ENCODE measurements around the gene NAALADL2. TPM values are rescaled to one million over a fixed set of nuclear protein-coding genes. Genes with fewer than 3 reads are reported as not detected.

Gene NAALADL2
- total and polyA plus RNA-seq, 2 of the 8 experiments (the other 6 are each of a cell fraction or from before 2014, with no cell fraction given), result 0.12 to 0.22 TPM

DNA sequence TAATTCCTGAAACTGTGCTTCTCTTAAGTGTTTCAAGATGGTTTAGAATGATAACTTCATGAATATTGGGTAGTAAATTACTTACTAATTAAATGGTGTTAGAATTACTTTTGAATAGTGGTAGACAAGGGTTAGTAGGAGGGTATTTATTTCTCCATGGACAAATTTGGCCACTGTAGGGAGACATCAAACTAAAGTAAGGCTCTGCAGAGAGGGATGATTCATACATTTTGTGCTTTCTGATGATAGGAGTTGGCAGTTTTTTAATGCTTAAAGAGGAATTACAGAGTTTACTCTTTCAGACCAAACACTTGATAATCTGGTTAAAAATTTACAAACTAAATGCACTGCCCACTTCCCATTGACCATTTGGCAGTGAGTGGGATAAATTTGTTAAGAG is 127.6 kb downstream of the NAALADL2 start:
- no peak overlapping the region for H2BK20ac ChIP-seq (ENCODE audit: low read length)
- no peaks in the 10 kb centered on the region for H3K79me1 ChIP-seq (ENCODE audit: low read depth, low read length)
- H2BK5ac ChIP-seq (ENCODE audit: low read depth, low read length), result no peak overlapping the region
- no peak overlapping the region for H3K4me2 ChIP-seq (ENCODE audit: insufficient read depth in 1 of 2, low read depth in 2 of 2, low read length in 2 of 2)
- H3K14ac ChIP-seq (ENCODE audit: insufficient read length), result no peak overlapping the region
- no peaks in the 10 kb centered on the region for H3K79me2 ChIP-seq (ENCODE audit: control insufficient read depth in 1 of 2, insufficient read depth in 2 of 2, low read length in 2 of 2)
- H3K36me3 ChIP-seq (ENCODE audit: control insufficient read depth in 2 of 4, insufficient read depth in 4 of 4, low read length in 3 of 4), result no peaks in the 10 kb centered on the region
- no peak overlapping the region for H2AK5ac ChIP-seq (ENCODE audit: low read depth, low read length)
- CTCF ChIA-PET (ENCODE audit: partially characterized antibody), result no interaction called here
- H3K27me3 ChIP-seq (replicated peaks in 1 of 4; ENCODE audit: control insufficient read depth in 3 of 4, extremely low read depth in 1 of 4, insufficient read depth in 3 of 4, low read length in 3 of 4), result no peaks in the 10 kb centered on the region
- no peaks in the 10 kb centered on the region for H4K20me1 ChIP-seq (replicated peaks in 1 of 2; ENCODE audit: control insufficient read depth in 1 of 2, insufficient read depth in 2 of 2, low read length in 2 of 2)
- no peak overlapping the region for H3K18ac ChIP-seq (ENCODE audit: extremely low read depth, low read length)
- no peaks in the 10 kb centered on the region for H3K9me3 ChIP-seq (ENCODE audit: insufficient read depth in 2 of 2, low read depth in 1 of 2, low read length in 1 of 2)
- no peak overlapping the region for H3K4ac ChIP-seq (replicated peaks; ENCODE audit: insufficient read length, low read depth, low read length)
- no peak for DNase-seq (ENCODE audit: low read depth in 1 of 2, low spot score in 2 of 2)
- H3K4me1 ChIP-seq (replicated peaks in 1 of 4; ENCODE audit: control insufficient read depth in 3 of 4, insufficient read depth in 4 of 4, low read length in 3 of 4), result no peaks in the 10 kb centered on the region
- no peak overlapping the region for H3K27ac ChIP-seq (ENCODE audit: low read depth, low read length)
- H3K23ac ChIP-seq (ENCODE audit: insufficient read length), result no peak overlapping the region
- H2BK15ac ChIP-seq (ENCODE audit: low read length), result no peak overlapping the region
- H2AFZ ChIP-seq (ENCODE audit: low read length), result no peak overlapping the region
- H3K9ac ChIP-seq (replicated peaks in 1 of 4; ENCODE audit: extremely low read depth in 1 of 4, low read depth in 3 of 4, low read length in 3 of 4), result no peak overlapping the region
- no peaks in the 10 kb centered on the region for H3K23me2 ChIP-seq (ENCODE audit: low read depth, low read length)
- POLR2A ChIA-PET (ENCODE audit: partially characterized antibody), result no interaction called here
- no peak overlapping the region for H3K4me3 ChIP-seq (ENCODE audit: extremely low read depth in 1 of 4, insufficient read depth in 2 of 4, low read depth in 3 of 4, low read length in 4 of 4)
- TF ChIP-seq POLR2AphosphoS5 (IDR thresholded peaks at IDR 0.05; ENCODE audit: low read depth, low read length) (no peak), MAFK (IDR thresholded peaks at IDR 0.05; ENCODE audit: low read depth, low read length) (no peak), CTBP2 (IDR thresholded peaks at IDR 0.05; ENCODE audit: borderline replicate concordance, insufficient read depth, insufficient read length, low read length) (no peak), SIX5 (IDR thresholded peaks at IDR 0.05; ENCODE audit: low read depth, low read length) (no peak), POU5F1 (IDR thresholded peaks at IDR 0.05; ENCODE audit: low read depth, low read length) (no peak), KDM4A (IDR thresholded peaks at IDR 0.05; ENCODE audit: low read depth, low read length, severe bottlenecking) (no peak), GTF2F1 (IDR thresholded peaks at IDR 0.05; ENCODE audit: borderline replicate concordance, low read depth, low read length) (no peak), JUN (IDR thresholded peaks at IDR 0.05; ENCODE audit: low read depth, low read length) (no peak), KDM5A (IDR thresholded peaks at IDR 0.05; ENCODE audit: low read length) (no peak)
- TF ChIP-seq, protein P1, sequence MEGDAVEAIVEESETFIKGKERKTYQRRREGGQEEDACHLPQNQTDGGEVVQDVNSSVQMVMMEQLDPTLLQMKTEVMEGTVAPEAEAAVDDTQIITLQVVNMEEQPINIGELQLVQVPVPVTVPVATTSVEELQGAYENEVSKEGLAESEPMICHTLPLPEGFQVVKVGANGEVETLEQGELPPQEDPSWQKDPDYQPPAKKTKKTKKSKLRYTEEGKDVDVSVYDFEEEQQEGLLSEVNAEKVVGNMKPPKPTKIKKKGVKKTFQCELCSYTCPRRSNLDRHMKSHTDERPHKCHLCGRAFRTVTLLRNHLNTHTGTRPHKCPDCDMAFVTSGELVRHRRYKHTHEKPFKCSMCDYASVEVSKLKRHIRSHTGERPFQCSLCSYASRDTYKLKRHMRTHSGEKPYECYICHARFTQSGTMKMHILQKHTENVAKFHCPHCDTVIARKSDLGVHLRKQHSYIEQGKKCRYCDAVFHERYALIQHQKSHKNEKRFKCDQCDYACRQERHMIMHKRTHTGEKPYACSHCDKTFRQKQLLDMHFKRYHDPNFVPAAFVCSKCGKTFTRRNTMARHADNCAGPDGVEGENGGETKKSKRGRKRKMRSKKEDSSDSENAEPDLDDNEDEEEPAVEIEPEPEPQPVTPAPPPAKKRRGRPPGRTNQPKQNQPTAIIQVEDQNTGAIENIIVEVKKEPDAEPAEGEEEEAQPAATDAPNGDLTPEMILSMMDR (IDR thresholded peaks at IDR 0.05; ENCODE audit: control extremely low read depth in 1 of 3, insufficient read depth in 1 of 3, low read depth in 1 of 3, low read length in 3 of 3), result no peak
- TF ChIP-seq, protein P2, sequence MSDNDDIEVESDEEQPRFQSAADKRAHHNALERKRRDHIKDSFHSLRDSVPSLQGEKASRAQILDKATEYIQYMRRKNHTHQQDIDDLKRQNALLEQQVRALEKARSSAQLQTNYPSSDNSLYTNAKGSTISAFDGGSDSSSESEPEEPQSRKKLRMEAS (IDR thresholded peaks at IDR 0.05), result no peak
- TF ChIP-seq, protein P3, sequence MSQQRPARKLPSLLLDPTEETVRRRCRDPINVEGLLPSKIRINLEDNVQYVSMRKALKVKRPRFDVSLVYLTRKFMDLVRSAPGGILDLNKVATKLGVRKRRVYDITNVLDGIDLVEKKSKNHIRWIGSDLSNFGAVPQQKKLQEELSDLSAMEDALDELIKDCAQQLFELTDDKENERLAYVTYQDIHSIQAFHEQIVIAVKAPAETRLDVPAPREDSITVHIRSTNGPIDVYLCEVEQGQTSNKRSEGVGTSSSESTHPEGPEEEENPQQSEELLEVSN (IDR thresholded peaks at IDR 0.05), result no peak
- H4K5ac ChIP-seq (ENCODE audit: insufficient read length, low read depth, low read length), result no peak overlapping the region
- FAIRE-seq, result no peak
- H3K56ac ChIP-seq (replicated peaks; ENCODE audit: insufficient read length, low read depth, low read length), result no peak overlapping the region
- H2BK120ac ChIP-seq (replicated peaks; ENCODE audit: low read depth, low read length), result no peak overlapping the region
- no peak overlapping the region for H4K8ac ChIP-seq (ENCODE audit: extremely low read depth, insufficient read depth, low read length)
- no peak overlapping the region for H4K91ac ChIP-seq (replicated peaks; ENCODE audit: insufficient read length, low read length)
- no peak overlapping the region for H2BK12ac ChIP-seq (ENCODE audit: low read depth, low read length)
